GM12801 (cell line): ENCODE measurements around the gene RNF181.

Experiments
- TF ChIP-seq, protein P1 (sequence below): IDR thresholded peaks from one replicate; pipeline ENCODE4 v1.5.1; 2011; ENCODE audit warnings: control low read depth; ENCODE audit not compliant: insufficient read length; ENCODE audit errors: extremely low read depth

Gene RNF181

DNA sequence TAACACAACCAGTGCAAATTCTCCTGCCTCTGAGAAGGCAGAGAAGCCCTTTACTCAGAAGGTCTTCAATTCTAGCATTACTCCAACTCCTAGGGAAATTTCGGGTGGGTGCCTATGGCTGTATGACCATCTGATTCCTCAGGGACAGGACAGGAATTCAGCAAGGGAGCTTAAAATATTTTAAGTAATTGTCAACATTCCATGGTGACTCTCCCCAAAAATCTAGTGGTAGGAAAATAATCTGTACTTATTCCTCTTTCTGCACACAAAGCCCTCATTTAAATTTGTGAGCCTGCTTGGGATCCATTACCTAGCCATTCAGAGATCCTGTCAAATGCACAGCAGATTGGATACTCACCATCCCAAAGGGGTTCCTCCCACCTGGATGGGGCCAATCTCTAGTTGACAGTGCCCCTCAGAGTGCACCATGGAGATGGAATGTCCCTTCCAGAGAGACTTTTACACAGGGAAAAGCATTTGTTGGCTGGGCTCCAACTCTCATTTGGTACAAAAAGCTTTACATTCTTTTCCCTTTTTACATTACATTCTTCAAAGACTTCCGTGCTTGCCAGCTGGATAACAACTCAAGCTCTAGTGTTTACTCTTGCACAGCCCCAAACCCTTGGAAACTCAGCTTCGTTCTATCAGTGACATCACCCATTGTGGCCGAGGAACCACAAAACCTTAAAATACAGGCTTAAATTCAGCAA lies 10.0 kb downstream of the RNF181 start:
- TF ChIP-seq, protein P1, sequence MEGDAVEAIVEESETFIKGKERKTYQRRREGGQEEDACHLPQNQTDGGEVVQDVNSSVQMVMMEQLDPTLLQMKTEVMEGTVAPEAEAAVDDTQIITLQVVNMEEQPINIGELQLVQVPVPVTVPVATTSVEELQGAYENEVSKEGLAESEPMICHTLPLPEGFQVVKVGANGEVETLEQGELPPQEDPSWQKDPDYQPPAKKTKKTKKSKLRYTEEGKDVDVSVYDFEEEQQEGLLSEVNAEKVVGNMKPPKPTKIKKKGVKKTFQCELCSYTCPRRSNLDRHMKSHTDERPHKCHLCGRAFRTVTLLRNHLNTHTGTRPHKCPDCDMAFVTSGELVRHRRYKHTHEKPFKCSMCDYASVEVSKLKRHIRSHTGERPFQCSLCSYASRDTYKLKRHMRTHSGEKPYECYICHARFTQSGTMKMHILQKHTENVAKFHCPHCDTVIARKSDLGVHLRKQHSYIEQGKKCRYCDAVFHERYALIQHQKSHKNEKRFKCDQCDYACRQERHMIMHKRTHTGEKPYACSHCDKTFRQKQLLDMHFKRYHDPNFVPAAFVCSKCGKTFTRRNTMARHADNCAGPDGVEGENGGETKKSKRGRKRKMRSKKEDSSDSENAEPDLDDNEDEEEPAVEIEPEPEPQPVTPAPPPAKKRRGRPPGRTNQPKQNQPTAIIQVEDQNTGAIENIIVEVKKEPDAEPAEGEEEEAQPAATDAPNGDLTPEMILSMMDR, result no peak

DNA sequence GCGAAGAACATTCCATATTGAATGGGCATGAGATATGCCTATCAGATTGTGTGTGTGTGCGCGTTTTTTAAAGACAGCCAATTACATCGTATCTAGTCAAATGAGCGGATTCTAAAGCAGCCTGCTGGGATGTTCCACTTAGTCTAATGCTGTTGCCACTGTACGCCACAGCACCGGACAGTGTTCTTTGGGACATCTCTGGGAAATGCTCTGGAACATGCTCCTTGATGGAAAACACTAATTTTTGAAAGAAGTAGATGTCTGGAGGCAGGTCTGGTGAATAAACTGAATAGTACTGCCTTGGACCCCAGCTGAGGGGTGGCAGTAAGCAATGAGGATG lies 10.5 kb downstream of the RNF181 start:
- TF ChIP-seq, protein P1, result no peak

DNA sequence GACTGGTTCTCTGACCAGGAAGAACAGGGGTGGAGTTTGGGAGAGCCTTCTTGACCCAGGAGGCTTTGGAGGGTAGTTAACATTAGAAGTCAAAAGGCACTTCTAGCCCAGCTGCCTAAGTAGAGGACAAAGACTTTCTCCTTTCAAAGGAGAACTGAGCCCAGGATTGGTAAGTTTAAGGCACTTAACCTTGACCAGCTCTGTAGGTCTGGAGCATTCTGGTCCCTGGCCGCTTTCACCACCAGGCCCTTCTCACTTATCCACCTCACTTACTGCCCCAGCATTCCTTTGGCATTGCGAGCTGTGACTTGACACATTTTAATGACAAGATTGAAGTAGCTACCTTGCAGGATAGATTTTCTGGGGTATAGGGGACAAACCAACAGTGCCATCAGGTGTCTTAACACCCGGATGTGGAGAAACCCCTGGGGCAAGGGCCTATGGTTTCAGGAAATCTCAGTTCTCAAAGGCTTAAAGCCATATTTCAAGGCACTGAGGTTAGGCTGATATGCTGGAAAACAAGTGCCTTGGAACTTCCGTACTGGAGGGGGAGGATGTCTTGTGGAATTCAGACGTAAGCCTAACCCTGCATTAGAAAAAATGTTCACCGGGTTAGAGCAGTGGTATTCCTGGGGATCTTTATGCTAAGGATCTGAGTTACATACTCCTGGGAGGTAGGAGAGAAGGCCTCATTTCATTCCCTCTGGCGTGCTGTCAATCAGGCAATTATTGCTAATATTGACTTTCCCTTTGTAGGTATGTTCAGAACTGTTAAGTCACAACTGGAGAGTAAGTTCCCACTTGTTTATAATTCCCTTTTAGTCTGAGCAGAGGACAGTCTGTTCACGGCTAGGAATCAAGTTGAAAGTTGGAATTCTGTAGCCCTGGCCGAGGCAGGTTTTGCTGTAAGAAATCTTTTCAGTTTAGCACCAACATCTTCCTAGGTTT lies 12.0 kb downstream of the RNF181 start:
- TF ChIP-seq, protein P1, result no peak

DNA sequence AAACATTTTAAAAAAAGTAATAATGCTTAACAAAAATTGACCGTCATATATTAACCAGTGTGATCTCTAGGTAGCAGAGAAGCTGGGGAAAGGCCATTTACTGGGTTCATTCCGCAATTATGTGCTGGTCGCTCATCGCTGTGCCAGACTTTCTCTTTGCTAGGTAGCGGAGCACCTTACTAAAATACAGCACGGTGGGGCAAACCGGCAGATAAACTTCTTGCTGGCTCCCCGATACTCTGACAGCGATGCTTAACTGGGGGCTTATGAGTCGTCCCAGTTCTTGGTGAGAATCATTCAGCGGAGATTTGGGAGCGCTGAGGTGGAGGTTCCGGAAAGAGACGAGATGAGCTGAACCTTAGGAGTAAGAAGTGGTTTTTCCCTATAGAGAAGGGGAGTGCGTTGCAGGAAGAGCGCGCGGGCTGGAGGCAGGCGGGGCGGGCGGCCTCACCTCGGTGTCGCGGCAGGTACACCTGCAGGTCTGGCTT lies 15.7 kb downstream of the RNF181 start:
- TF ChIP-seq, protein P1, result no peak

DNA sequence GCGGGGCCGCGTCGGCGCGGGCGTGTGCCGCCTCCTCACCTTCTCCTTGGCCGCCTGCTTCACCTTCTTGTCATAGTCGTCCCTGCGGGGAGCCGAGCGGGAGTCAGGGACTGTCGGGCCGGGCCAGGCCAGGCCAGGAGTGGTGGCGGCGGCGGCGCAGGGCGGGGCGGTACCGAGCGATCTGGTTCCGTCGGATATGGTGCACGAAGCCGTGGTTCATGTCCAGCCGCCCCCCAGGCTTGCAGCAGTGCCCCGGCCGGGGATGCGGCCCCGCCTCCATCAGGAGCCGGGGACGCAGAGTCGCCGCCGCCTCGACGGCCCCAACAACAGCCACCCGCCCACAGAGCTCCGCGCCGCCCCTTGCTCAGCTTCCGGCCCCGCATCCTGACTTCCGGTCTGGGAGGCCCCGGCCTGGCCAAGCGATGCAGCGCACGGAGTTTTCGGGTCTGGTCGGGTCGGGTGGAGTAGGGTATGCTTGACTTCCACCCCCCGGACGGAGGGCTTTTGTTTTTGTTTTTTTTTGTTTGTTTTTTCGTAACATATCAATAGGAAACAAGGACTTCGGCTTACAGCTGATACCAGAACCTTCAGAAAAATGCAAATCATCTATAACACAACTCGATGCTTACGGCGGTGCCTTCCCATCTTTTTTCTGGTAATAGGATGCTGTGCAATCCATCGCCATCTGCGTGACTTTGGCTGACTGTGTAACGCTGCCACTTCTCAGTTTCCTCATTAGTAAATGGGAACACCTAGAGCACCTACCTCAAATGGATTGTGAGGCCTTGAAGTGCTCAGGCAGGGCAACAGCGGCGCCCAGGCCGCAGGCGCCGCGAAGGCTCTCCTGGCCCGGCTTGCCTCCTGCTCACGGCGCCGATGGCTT lies 16.4 kb downstream of the RNF181 start, which contains the start of gene C2orf68:
Gene C2orf68, minus strand, starts transcription at position 362 of the 883 bp plus-strand sequence. Its CDS starts 82 bp downstream, at position 280.
- TF ChIP-seq, protein P1, result no peak

DNA sequence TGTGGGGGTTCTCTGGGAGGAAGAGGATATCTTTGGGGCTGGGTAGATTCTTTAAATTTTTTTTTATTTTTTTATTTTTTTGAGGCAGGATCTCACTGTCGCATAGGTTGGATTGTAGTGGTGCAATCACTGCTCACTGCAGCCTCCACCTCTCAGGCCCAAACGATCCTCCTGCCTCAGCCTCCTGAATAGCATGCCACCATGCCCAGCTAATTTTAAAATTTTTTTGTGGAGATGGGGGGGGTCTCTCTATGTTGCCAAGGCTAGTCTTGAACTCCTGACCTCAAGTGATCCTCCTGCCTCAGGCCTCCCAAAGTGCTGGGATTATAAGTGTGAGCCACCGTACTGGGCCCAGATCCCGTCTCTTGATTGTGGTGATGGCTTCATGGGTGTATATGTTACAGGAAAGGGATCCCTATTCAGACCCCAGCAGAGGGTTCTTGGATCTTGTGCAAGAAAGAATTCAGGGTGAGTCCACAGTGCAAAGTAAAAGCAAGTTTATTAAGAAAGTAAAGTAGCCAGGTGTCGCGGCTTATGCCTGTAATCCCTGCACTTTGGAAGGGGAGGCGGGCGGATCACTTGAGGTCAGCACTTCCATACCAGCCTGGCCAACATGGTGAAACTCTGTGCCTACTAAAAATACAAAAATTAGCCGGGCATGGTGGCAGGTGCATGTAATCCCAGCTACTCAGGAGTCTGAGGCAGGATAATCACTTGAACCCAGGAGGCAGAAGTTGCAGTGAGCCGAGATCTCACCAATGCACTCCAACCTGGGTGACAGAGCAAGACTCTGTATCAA lies 18.4 kb downstream of the RNF181 start:
- TF ChIP-seq, protein P1, result no peak
